Kidney epithelial cell (primary cell): Measurements from ENCODE around the gene NKX2-4. TPM values are rescaled to one million over a fixed set of nuclear protein-coding genes. Genes with fewer than 3 reads are reported as not detected.

ENCODE experiments used
- DNase-seq: peaks from one replicate; pipeline ENCODE4 v3.0.0-alpha.2; 2010; ENCODE audit warnings: low read depth
- H3K27me3 ChIP-seq: 2 replicates; pipeline ENCODE4 v1.6.0; 2011; ENCODE audit warnings: low read length; ENCODE audit not compliant: control insufficient read depth, insufficient read depth
- H3K36me3 ChIP-seq: 2 replicates; pipeline ENCODE4 v1.5.1; 2011; ENCODE audit warnings: low read length; ENCODE audit not compliant: control insufficient read depth, insufficient read depth
- H3K4me3 ChIP-seq: 2 replicates; pipeline ENCODE4 v1.5.1; 2011; ENCODE audit warnings: low read depth, mild to moderate bottlenecking, control low read depth, low read length
- CTCF ChIP-seq: IDR thresholded peaks from 2 replicates; pipeline ENCODE4 v1.5.1; 2011; ENCODE audit warnings: mild to moderate bottlenecking, moderate library complexity, low read length, control low read depth, inconsistent platforms; ENCODE audit not compliant: insufficient read depth, poor library complexity, severe bottlenecking
- total RNA-seq: library from RNA; depleted of rRNA; stranded (reverse); fragments of >200 nt; gene quantifications from 2 replicates; pipeline ENCODE4 v1.2.3, GENCODE V29; 2015

Gene NKX2-4
- total RNA-seq, 1 donor from 2014 or later, result not detected

GRCh38 chr20:21384308-21384892 lies 12.9 kb downstream of the NKX2-4 start:
- no peak for DNase-seq
- Histone ChIP-seq H3K4me3 (no peak overlapping the region), H3K27me3 (no peaks in the 10 kb centered on the region), H3K36me3 (no peaks in the 10 kb centered on the region)
- no peak for TF ChIP-seq CTCF

GRCh38 chr20:21381619-21382018 lies 15.7 kb downstream of the NKX2-4 start:
- DNase-seq, result no peak
- H3K4me3 ChIP-seq, result no peak overlapping the region
- H3K27me3 ChIP-seq, result no peaks in the 10 kb centered on the region
- no peaks in the 10 kb centered on the region for H3K36me3 ChIP-seq
- no peak for TF ChIP-seq CTCF

- Histone ChIP-seq H3K36me3 (no peaks in the 10 kb centered on the region), H3K4me3 (no peak overlapping the region)
- no peak for DNase-seq
Observed at GRCh38 chr20:21380711-21381110, 16.6 kb downstream of the NKX2-4 start.

GRCh38 chr20:21378259-21378658 lies 19.1 kb downstream of the NKX2-4 start:
- Histone ChIP-seq H3K36me3 (no peaks in the 10 kb centered on the region), H3K4me3 (no peak overlapping the region), H3K27me3 (no peaks in the 10 kb centered on the region)
- no peak for DNase-seq
- no peak for TF ChIP-seq CTCF

More at GRCh38 chr20:21380711-21381110, 16.6 kb downstream of the NKX2-4 start:
- H3K27me3 ChIP-seq, result no peaks in the 10 kb centered on the region
- no peak for TF ChIP-seq CTCF

- H3K36me3 ChIP-seq, result no peaks in the 10 kb centered on the region
- H3K27me3 ChIP-seq, result no peaks in the 10 kb centered on the region
- DNase-seq, result no peak
- no peak overlapping the region for H3K4me3 ChIP-seq
- no peak for TF ChIP-seq CTCF
Observed at GRCh38 chr20:21377701-21378100, 19.6 kb downstream of the NKX2-4 start.

- H3K36me3 ChIP-seq, result no peaks in the 10 kb centered on the region
- H3K4me3 ChIP-seq, result no peak overlapping the region
- no peaks in the 10 kb centered on the region for H3K27me3 ChIP-seq
- no peak for TF ChIP-seq CTCF
- no peak for DNase-seq
Observed at GRCh38 chr20:21376626-21377025, 20.7 kb downstream of the NKX2-4 start.
